ENCODE measurements around the gene DLD. TPM values are rescaled to one million over a fixed set of nuclear protein-coding genes. Genes with fewer than 3 reads are reported as not detected.

DLD gene
- total and polyA plus RNA-seq, 12 donors: 21.6 to 616 (median 149) TPM

- Histone ChIP-seq H3K27me3 (no peaks in the 10 kb centered on the region), H3K36me3 (replicated peaks in 1 of 2) (no peaks in the 10 kb centered on the region), H3K4me1 (replicated peaks in 1 of 2) (peaks cover 8 to 22% of the 10 kb centered on the region in 2 donors), H3K4me3 (no peak overlapping the region), H3K9me3 (replicated peaks in 1 of 3) (no peaks in the 10 kb centered on the region), H3K27ac (no peak overlapping the region)
- no peak for TF ChIP-seq CTCF (IDR thresholded peaks at IDR 0.05)
- intact Hi-C loops (cut with DNase I): no loop called here
- DNase-seq: no peak
- 54 to 75% (median 63%) methylated on average over 4 of the region's 4 CpGs for WGBS, 4 donors
Measured at GRCh38 chr7:107943018-107943417, 52.0 kb downstream of the DLD start.

GRCh38 chr7:107944411-107945169, 53.6 kb downstream of the DLD start:
- 87 to 91% (median 88%) methylated on average over 3 of the region's 3 CpGs for WGBS, 4 donors
- no peaks in the 10 kb centered on the region for H3K27me3 ChIP-seq
- intact Hi-C loops (cut with DNase I): no loop called here
- no peaks in the 10 kb centered on the region for H3K36me3 ChIP-seq (replicated peaks in 1 of 2)
- no peak for TF ChIP-seq CTCF (IDR thresholded peaks at IDR 0.05)
- no peak for TF ChIP-seq POLR2A (IDR thresholded peaks at IDR 0.05)
- H3K4me3 ChIP-seq: no peak overlapping the region
- H3K9me3 ChIP-seq (replicated peaks in 1 of 3): no peaks in the 10 kb centered on the region
- no peak for DNase-seq
- H3K4me1 ChIP-seq (replicated peaks in 1 of 2): peaks cover 12 to 22% of the 10 kb centered on the region in 2 donors
- H3K27ac ChIP-seq: peak overlapping the region in 1 of 5 donors; percentile 24

DNA sequence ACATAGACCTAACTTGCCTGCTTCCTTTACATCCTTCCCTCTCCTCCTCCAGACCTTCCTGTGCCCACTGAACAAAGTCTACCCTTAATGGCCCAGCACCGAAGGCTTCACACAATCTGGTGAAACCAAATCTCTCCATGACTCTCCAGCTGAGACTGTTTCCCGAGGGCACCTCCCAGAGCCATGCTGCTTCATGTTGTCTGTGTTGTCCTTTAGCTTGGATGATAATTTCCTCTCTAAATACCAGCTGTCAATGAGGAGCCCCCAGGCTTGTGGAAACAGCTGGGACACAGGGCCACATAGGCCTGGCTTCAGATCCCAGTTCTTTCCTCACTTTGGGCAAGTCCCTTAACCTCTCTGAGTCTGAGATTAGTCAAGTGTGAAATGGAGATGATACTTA, 54.3 kb downstream of the DLD start:
- no peak for DNase-seq
- H3K9me3 ChIP-seq (replicated peaks in 1 of 3): no peaks in the 10 kb centered on the region
- peaks cover 20 to 24% of the 10 kb centered on the region in 2 donors for H3K4me1 ChIP-seq (replicated peaks in 1 of 2)
- TF ChIP-seq POLR2A (IDR thresholded peaks at IDR 0.05): no peak
- H3K27me3 ChIP-seq: no peaks in the 10 kb centered on the region
- intact Hi-C loops (cut with DNase I): no loop called here
- 87 to 92% (median 90%) methylated on average over 2 of the region's 2 CpGs for WGBS, 4 donors
- H3K4me3 ChIP-seq: no peak overlapping the region
- peak overlapping the region in 1 of 5 donors; percentile 36 for H3K27ac ChIP-seq
- no peaks in the 10 kb centered on the region for H3K36me3 ChIP-seq (replicated peaks in 1 of 2)

DNA sequence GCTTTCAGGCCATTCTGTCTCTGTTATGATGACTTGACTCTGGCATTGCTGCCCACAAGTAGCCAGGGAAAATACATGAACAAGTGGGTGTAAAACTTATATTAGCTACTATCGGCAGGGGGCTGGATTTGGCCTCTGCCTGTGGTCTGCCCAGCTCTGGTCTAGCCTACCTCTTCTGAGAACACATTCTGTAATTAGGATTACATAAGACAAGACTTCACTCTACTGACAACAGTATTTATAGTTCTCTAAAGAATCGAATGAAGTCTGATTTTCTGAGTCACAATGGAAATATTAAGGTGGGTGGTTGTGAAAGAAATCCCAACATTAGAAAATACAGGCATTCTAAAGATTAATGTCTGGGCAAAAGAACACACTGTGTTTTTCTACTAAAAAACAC, 55.5 kb downstream of the DLD start:
- no peaks in the 10 kb centered on the region for H3K36me3 ChIP-seq (replicated peaks in 1 of 2)
- no peak overlapping the region for H3K4me3 ChIP-seq
- intact Hi-C loops (cut with DNase I): no loop called here
- no peaks in the 10 kb centered on the region for H3K9me3 ChIP-seq (replicated peaks in 1 of 3)
- no peak for TF ChIP-seq POLR2A (IDR thresholded peaks at IDR 0.05)
- no peak for TF ChIP-seq CTCF (IDR thresholded peaks at IDR 0.05)
- DNase-seq: no peak
- peak overlapping the region in 2 of 5 donors; percentile 11 to 47 for H3K27ac ChIP-seq
- 55 to 60% (median 56%) methylated on average over 2 of the region's 2 CpGs for WGBS, 4 donors
- peaks cover 21 to 32% of the 10 kb centered on the region in 2 donors for H3K4me1 ChIP-seq (replicated peaks in 1 of 2)
- no peaks in the 10 kb centered on the region for H3K27me3 ChIP-seq

GRCh38 chr7:107946881-107947280, 55.9 kb downstream of the DLD start:
- intact Hi-C loops (cut with DNase I): no loop called here
- H3K27me3 ChIP-seq: no peaks in the 10 kb centered on the region
- H3K27ac ChIP-seq: peak overlapping the region in 2 of 5 donors; percentile 11 to 47
- H3K36me3 ChIP-seq (replicated peaks in 1 of 2): no peaks in the 10 kb centered on the region
- TF ChIP-seq POLR2A (IDR thresholded peaks at IDR 0.05) (no peak), CTCF (IDR thresholded peaks at IDR 0.05) (no peak)
- peaks cover 21 to 37% of the 10 kb centered on the region in 2 donors for H3K4me1 ChIP-seq (replicated peaks in 1 of 2)
- no peaks in the 10 kb centered on the region for H3K9me3 ChIP-seq (replicated peaks in 1 of 3)
- 82 to 91% (median 85%) methylated on average over 6 of the region's 6 CpGs for WGBS, 4 donors
- H3K4me3 ChIP-seq: no peak overlapping the region
- no peak for DNase-seq
